Right forelimb (tissue), 1 donor: ENCODE measurements around the gene RALGAPA2.

Experiments
- DNase-seq: peaks from one replicate; pipeline ENCODE4 v3.0.0-alpha.2; 2018

Gene RALGAPA2

GRCh38 chr20:20491110-20491783 is 221.2 kb downstream of the RALGAPA2 start:
- DNase-seq: no peak

GRCh38 chr20:20490673-20491072 is 221.8 kb downstream of the RALGAPA2 start:
- no peak for DNase-seq

- DNase-seq: no peak
These were observed 222.6 kb downstream of the RALGAPA2 start for GRCh38 chr20:20489648-20490341.

GRCh38 chr20:20489054-20489453 is 223.4 kb downstream of the RALGAPA2 start:
- no peak for DNase-seq

- DNase-seq: no peak
These were observed 224.1 kb downstream of the RALGAPA2 start for GRCh38 chr20:20488388-20488787.

GRCh38 chr20:20487811-20488210 is 224.6 kb downstream of the RALGAPA2 start:
- no peak for DNase-seq

GRCh38 chr20:20483328-20483727 is 229.1 kb downstream of the RALGAPA2 start:
- DNase-seq: no peak

- no peak for DNase-seq
These were observed 230.0 kb downstream of the RALGAPA2 start for GRCh38 chr20:20482453-20482852.

GRCh38 chr20:20480689-20481088 is 231.8 kb downstream of the RALGAPA2 start:
- DNase-seq: no peak

GRCh38 chr20:20480126-20480525 is 232.3 kb downstream of the RALGAPA2 start:
- DNase-seq: no peak

GRCh38 chr20:20477444-20478041 is 234.9 kb downstream of the RALGAPA2 start:
- DNase-seq: no peak

- DNase-seq: no peak
These were observed 235.9 kb downstream of the RALGAPA2 start for GRCh38 chr20:20476504-20476903.

GRCh38 chr20:20473657-20474056 is 238.8 kb downstream of the RALGAPA2 start:
- no peak for DNase-seq

- no peak for DNase-seq
These were observed 239.7 kb downstream of the RALGAPA2 start for GRCh38 chr20:20472684-20473274.

- no peak for DNase-seq
These were observed 246.0 kb downstream of the RALGAPA2 start for GRCh38 chr20:20466341-20466879.

GRCh38 chr20:20465252-20465651 is 247.2 kb downstream of the RALGAPA2 start:
- no peak for DNase-seq

GRCh38 chr20:20463933-20464374 is 248.5 kb downstream of the RALGAPA2 start:
- no peak for DNase-seq

- DNase-seq: no peak
These were observed 250.3 kb downstream of the RALGAPA2 start for GRCh38 chr20:20462185-20462584.

GRCh38 chr20:20461551-20461950 is 250.9 kb downstream of the RALGAPA2 start:
- DNase-seq: no peak

GRCh38 chr20:20459726-20460125 is 252.7 kb downstream of the RALGAPA2 start:
- no peak for DNase-seq

- DNase-seq: no peak
These were observed 254.9 kb downstream of the RALGAPA2 start for GRCh38 chr20:20457392-20458126.

GRCh38 chr20:20456741-20457140 is 255.7 kb downstream of the RALGAPA2 start:
- DNase-seq: no peak

- DNase-seq: no peak
These were observed 256.5 kb downstream of the RALGAPA2 start for GRCh38 chr20:20455926-20456325.
